Gastrocnemius medialis (tissue), 4 donors: Measurements from ENCODE around the gene TMEM132D. TPM values are rescaled to one million over a fixed set of nuclear protein-coding genes. Genes with fewer than 3 reads are reported as not detected.

Experiments
- ATAC-seq, 2 donors: fragments of 150-250 bp; one replicate each; pipeline ENCODE4 v1.9.1; 2016
- DNase-seq, 2 donors: peaks; one replicate each; pipeline ENCODE4 v3.0.0-alpha.2; 2019
- H3K27ac ChIP-seq, 4 donors: fragments of 200-600 bp; sonication (generic); 1 replicate in 1 of 4; 2 replicates in 3 of 4; pipeline ENCODE4 v1.5.1; 2016 to 2018; ENCODE audit warnings: mild to moderate bottlenecking in 2 of 4, moderate library complexity in 1 of 4
- H3K27me3 ChIP-seq, 3 donors: fragments of 200-600 bp; sonication (generic) in 2 of 3; 1 replicate in 1 of 3; 2 replicates in 2 of 3; pipeline versions ENCODE4 v1.5.1 to v1.6.0; 2016 to 2019; ENCODE audit warnings: mild to moderate bottlenecking in 1 of 3, moderate library complexity in 1 of 3
- H3K36me3 ChIP-seq, 2 donors: fragments of 200-600 bp; sonication (generic) in 1 of 2; one replicate each; pipeline ENCODE4 v1.5.1; 2017 to 2018
- H3K4me1 ChIP-seq, 2 donors: fragments of 200-600 bp; sonication (generic) in 1 of 2; one replicate each; pipeline ENCODE4 v1.5.1; 2016 to 2017; ENCODE audit warnings: mild to moderate bottlenecking in 2 of 2
- H3K4me3 ChIP-seq, 4 donors: fragments of 200-600 bp; sonication (generic) in 3 of 4; 1 replicate in 1 of 4; 2 replicates in 3 of 4; pipeline ENCODE4 v1.5.1; 2016 to 2019; ENCODE audit warnings: mild to moderate bottlenecking in 2 of 4
- H3K9me3 ChIP-seq, 3 donors: fragments of 200-600 bp; sonication (generic) in 2 of 3; 1 replicate in 1 of 3; 2 replicates in 2 of 3; pipeline ENCODE4 v1.5.1; 2016 to 2019
- CTCF ChIP-seq, 5 experiments: fragments of 450-650 bp in 3 of 5; fragments of 200-600 bp in 2 of 5; sonication (generic) in 2 of 5; IDR thresholded peaks in 4 of 5; conservative IDR thresholded peaks in 1 of 5; 1 replicate in 4 of 5; 2 replicates in 1 of 5; pipeline ENCODE4 v1.5.1; 2016 to 2019; ENCODE audit warnings: antibody characterized with exemption in 5 of 5, mild to moderate bottlenecking in 3 of 5, moderate library complexity in 3 of 5
- POLR2A ChIP-seq, 2 donors: fragments of 450-650 bp; IDR thresholded peaks; one replicate each; pipeline ENCODE4 v1.6.1; 2017; ENCODE audit warnings: antibody characterized with exemption in 2 of 2, mild to moderate bottlenecking in 2 of 2, moderate library complexity in 2 of 2
- in situ Hi-C, 4 donors: fragments of 200-750 bp; cut with MboI; loops; one replicate each; pipeline versions ENCODE4 v1.15.0 to v1.8.0; 2017; ENCODE audit warnings: low sequenced_read_pairs in 4 of 4
- intact Hi-C: fragments of 100-400 bp; cut with DNase I; formaldehyde crosslinking; loops from one replicate; pipeline ENCODE4 v1.15.1; 2023; ENCODE audit warnings: low total_unique reads
- total RNA-seq, 4 donors: library from RNA; depleted of rRNA; stranded (reverse); fragments of >200 nt; gene quantifications; one replicate each; pipeline versions ENCODE4 v1.1.0 to v1.2.3, GENCODE V29; 2016

TMEM132D gene
- total RNA-seq, 4 donors from 2014 or later, result not detected

GRCh38 chr12:129325566-129325965 lies 578.3 kb downstream of the TMEM132D start:
- Histone ChIP-seq H3K27ac (no peak overlapping the region), H3K4me3 (no peak overlapping the region), H3K27me3 (no peaks in the 10 kb centered on the region), H3K4me1 (no peaks in the 10 kb centered on the region), H3K36me3 (no peaks in the 10 kb centered on the region), H3K9me3 (no peaks in the 10 kb centered on the region)
- no peak for DNase-seq
- intact Hi-C loops (no loop called here), in situ Hi-C loops (no loop called here)
- ATAC-seq, result no peak
- TF ChIP-seq CTCF (IDR thresholded peaks at IDR 0.05 in 4 of 5, conservative IDR thresholded peaks at IDR 0.05 in 1 of 5), result no peak
- no peak for TF ChIP-seq POLR2A (IDR thresholded peaks at IDR 0.05)

DNA sequence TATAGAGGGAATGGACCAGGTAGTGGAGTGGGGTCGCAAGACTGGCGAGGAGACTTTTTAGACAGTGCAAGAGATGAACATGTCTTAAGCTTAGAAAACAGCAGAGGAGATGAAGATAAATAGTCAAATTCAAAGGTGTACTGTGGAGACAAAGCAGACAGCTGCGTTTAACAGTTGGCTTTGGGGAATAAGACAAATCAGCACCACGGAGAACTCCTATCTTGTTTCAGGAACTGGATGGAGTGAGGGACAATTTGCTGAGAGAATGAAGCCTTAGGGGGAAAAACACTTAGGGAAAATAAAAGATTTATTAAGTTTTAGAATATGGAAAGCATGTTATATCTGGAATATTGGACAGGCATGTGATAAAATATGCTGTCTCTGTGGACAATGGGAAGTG lies 591.8 kb downstream of the TMEM132D start:
- Histone ChIP-seq H3K27ac (no peak overlapping the region), H3K27me3 (no peaks in the 10 kb centered on the region), H3K9me3 (no peaks in the 10 kb centered on the region), H3K4me3 (no peak overlapping the region), H3K36me3 (no peaks in the 10 kb centered on the region), H3K4me1 (no peaks in the 10 kb centered on the region)
- in situ Hi-C loops (no loop called here), intact Hi-C loops (no loop called here)
- TF ChIP-seq CTCF (IDR thresholded peaks at IDR 0.05 in 4 of 5, conservative IDR thresholded peaks at IDR 0.05 in 1 of 5) (no peak), POLR2A (IDR thresholded peaks at IDR 0.05) (no peak)
- no peak for ATAC-seq
- DNase-seq, result no peak

GRCh38 chr12:129310346-129310745 lies 593.5 kb downstream of the TMEM132D start:
- ATAC-seq, result no peak

DNA sequence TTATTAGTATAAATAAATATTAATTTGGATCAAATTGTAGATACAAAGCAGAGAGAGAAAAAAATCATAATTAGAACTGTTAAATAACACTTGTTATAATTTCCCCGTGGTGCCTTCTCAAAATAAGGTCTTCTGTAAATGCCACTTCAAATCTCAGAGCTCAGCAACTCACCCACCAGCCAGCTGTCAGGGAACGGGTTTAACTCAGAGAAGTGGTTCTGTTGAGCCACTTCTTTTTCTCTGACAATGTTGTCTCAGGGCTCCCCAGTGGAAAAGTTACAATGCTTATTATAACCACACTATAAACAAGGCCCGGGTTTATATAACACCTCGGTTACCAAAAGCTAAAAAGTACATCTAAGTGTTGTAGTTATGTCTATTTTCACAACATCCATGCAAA lies 598.0 kb downstream of the TMEM132D start:
- no peak for DNase-seq
- in situ Hi-C loops, result no loop called here
- Histone ChIP-seq H3K27ac (no peak overlapping the region), H3K4me3 (no peak overlapping the region), H3K36me3 (no peaks in the 10 kb centered on the region), H3K9me3 (no peaks in the 10 kb centered on the region), H3K27me3 (no peaks in the 10 kb centered on the region), H3K4me1 (no peaks in the 10 kb centered on the region)
- TF ChIP-seq CTCF (IDR thresholded peaks at IDR 0.05 in 4 of 5, conservative IDR thresholded peaks at IDR 0.05 in 1 of 5), result no peak
- TF ChIP-seq POLR2A (IDR thresholded peaks at IDR 0.05), result no peak
- no peak for ATAC-seq
- intact Hi-C loops, result no loop called here

More at GRCh38 chr12:129310346-129310745, 593.5 kb downstream of the TMEM132D start:
- TF ChIP-seq POLR2A (IDR thresholded peaks at IDR 0.05) (no peak), CTCF (IDR thresholded peaks at IDR 0.05 in 4 of 5, conservative IDR thresholded peaks at IDR 0.05 in 1 of 5) (no peak)
- no peaks in the 10 kb centered on the region for H3K36me3 ChIP-seq
- no peak overlapping the region for H3K4me3 ChIP-seq
- no peaks in the 10 kb centered on the region for H3K4me1 ChIP-seq
- intact Hi-C loops, result no loop called here
- no peak for DNase-seq
- in situ Hi-C loops, result no loop called here
- H3K9me3 ChIP-seq, result no peaks in the 10 kb centered on the region
- no peak overlapping the region for H3K27ac ChIP-seq
- no peaks in the 10 kb centered on the region for H3K27me3 ChIP-seq

- ATAC-seq (no peak), DNase-seq (no peak)
- H3K4me1 ChIP-seq, result no peaks in the 10 kb centered on the region
- in situ Hi-C loops (no loop called here), intact Hi-C loops (no loop called here)
- no peaks in the 10 kb centered on the region for H3K9me3 ChIP-seq
- TF ChIP-seq POLR2A (IDR thresholded peaks at IDR 0.05), result no peak
- TF ChIP-seq CTCF (IDR thresholded peaks at IDR 0.05 in 4 of 5, conservative IDR thresholded peaks at IDR 0.05 in 1 of 5), result no peak
- H3K36me3 ChIP-seq, result no peaks in the 10 kb centered on the region
- H3K27me3 ChIP-seq, result no peaks in the 10 kb centered on the region
- H3K4me3 ChIP-seq, result no peak overlapping the region
- H3K27ac ChIP-seq, result no peak overlapping the region
These were observed 599.3 kb downstream of the TMEM132D start for GRCh38 chr12:129304529-129304928.
